ENCODE results near the gene RPUSD3. TPM values are rescaled to one million over a fixed set of nuclear protein-coding genes. Genes with fewer than 3 reads are reported as not detected.

RPUSD3 gene
- total RNA-seq, 6 experiments from 2014 or later, result 35.4 to 42.3 (median 38.2) TPM

GRCh38 chr3:9809239-9809614 is 34.6 kb downstream of the RPUSD3 start:
- peak overlapping the region; percentile 80 for H3K4me3 Mint-ChIP-seq
- no peak for DNase-seq
- H3K36me3 Mint-ChIP-seq (ENCODE audit: low read depth), result peaks cover 22% of the 10 kb centered on the region
- H3K27me3 Mint-ChIP-seq (ENCODE audit: insufficient read depth), result peaks cover 2% of the 10 kb centered on the region
- no peaks in the 10 kb centered on the region for H3K9me3 Mint-ChIP-seq
- H3K27ac Mint-ChIP-seq, result peak overlapping the region; percentile 97
- peaks cover 47% of the 10 kb centered on the region for H3K4me1 Mint-ChIP-seq (ENCODE audit: low read depth)
- TF ChIP-seq, protein P1, sequence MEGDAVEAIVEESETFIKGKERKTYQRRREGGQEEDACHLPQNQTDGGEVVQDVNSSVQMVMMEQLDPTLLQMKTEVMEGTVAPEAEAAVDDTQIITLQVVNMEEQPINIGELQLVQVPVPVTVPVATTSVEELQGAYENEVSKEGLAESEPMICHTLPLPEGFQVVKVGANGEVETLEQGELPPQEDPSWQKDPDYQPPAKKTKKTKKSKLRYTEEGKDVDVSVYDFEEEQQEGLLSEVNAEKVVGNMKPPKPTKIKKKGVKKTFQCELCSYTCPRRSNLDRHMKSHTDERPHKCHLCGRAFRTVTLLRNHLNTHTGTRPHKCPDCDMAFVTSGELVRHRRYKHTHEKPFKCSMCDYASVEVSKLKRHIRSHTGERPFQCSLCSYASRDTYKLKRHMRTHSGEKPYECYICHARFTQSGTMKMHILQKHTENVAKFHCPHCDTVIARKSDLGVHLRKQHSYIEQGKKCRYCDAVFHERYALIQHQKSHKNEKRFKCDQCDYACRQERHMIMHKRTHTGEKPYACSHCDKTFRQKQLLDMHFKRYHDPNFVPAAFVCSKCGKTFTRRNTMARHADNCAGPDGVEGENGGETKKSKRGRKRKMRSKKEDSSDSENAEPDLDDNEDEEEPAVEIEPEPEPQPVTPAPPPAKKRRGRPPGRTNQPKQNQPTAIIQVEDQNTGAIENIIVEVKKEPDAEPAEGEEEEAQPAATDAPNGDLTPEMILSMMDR (IDR thresholded peaks at IDR 0.05), result no peak

DNA sequence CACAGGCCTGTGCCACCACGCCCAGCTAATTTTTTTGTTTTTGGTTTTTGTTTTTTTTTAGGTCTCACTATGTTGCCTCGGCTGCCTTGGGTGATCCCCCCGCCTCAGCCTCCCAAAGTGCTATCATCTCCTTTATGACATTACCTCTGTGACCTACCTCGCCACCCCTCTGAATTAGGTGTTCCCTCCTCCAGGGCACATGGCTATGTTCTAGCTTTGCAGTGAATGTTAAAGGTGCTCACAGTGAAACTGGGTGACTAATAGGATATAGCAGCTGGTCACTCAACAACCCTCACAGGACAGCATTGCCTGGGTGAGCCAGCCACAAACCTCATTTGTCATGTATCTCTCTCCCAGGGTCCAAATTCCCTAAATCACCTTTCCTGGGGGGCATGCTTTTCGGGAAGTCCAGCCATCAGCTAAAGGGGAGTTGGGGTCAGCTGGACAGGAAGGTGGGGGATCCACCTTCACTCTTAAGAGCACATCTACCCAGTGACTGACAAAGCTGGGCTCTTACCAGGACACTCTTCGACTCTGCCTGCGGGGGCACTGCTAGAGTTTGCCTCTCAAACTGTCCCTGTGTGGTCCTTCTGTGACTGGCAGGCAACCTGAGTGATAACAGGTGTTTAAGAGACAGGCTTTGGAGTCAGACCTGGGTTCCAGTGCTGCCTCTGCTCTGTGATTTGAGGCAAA is 35.3 kb downstream of the RPUSD3 start:
- H3K36me3 Mint-ChIP-seq (ENCODE audit: low read depth), result peaks cover 22% of the 10 kb centered on the region
- TF ChIP-seq, protein P1 (IDR thresholded peaks at IDR 0.05), result peak; percentile 66
- H3K4me1 Mint-ChIP-seq (ENCODE audit: low read depth), result peaks cover 49% of the 10 kb centered on the region
- H3K4me3 Mint-ChIP-seq, result no peak overlapping the region
- H3K27ac Mint-ChIP-seq, result peak overlapping the region; percentile 97
- DNase-seq, result peak; percentile 50
- H3K9me3 Mint-ChIP-seq, result no peaks in the 10 kb centered on the region
- H3K27me3 Mint-ChIP-seq (ENCODE audit: insufficient read depth), result peaks cover 2% of the 10 kb centered on the region

- Mint-ChIP-seq H3K27me3 (ENCODE audit: insufficient read depth) (peaks cover 4% of the 10 kb centered on the region), H3K4me3 (no peak overlapping the region), H3K9me3 (no peaks in the 10 kb centered on the region), H3K36me3 (ENCODE audit: low read depth) (peaks cover 22% of the 10 kb centered on the region), H3K27ac (peak overlapping the region; percentile 97), H3K4me1 (ENCODE audit: low read depth) (peaks cover 53% of the 10 kb centered on the region)
- DNase-seq, result no peak
- TF ChIP-seq, protein P1 (IDR thresholded peaks at IDR 0.05), result no peak
These were observed 35.8 kb downstream of the RPUSD3 start for GRCh38 chr3:9807981-9808344.

- no peak for DNase-seq
- peaks cover 22% of the 10 kb centered on the region for H3K36me3 Mint-ChIP-seq (ENCODE audit: low read depth)
- TF ChIP-seq, protein P1 (IDR thresholded peaks at IDR 0.05), result no peak
- peaks cover 53% of the 10 kb centered on the region for H3K4me1 Mint-ChIP-seq (ENCODE audit: low read depth)
- peak overlapping the region; percentile 97 for H3K27ac Mint-ChIP-seq
- no peaks in the 10 kb centered on the region for H3K9me3 Mint-ChIP-seq
- H3K4me3 Mint-ChIP-seq, result no peak overlapping the region
- peaks cover 7% of the 10 kb centered on the region for H3K27me3 Mint-ChIP-seq (ENCODE audit: insufficient read depth)
These were observed 36.9 kb downstream of the RPUSD3 start for GRCh38 chr3:9806688-9807589.

- no peak for DNase-seq
- peaks cover 7% of the 10 kb centered on the region for H3K27me3 Mint-ChIP-seq (ENCODE audit: insufficient read depth)
- TF ChIP-seq, protein P1 (IDR thresholded peaks at IDR 0.05), result no peak
These were observed 37.7 kb downstream of the RPUSD3 start for GRCh38 chr3:9806137-9806536.

More at GRCh38 chr3:9806137-9806536, 37.7 kb downstream of the RPUSD3 start:
- Mint-ChIP-seq H3K4me1 (ENCODE audit: low read depth) (peaks cover 45% of the 10 kb centered on the region), H3K9me3 (no peaks in the 10 kb centered on the region), H3K36me3 (ENCODE audit: low read depth) (peaks cover 14% of the 10 kb centered on the region), H3K27ac (no peak overlapping the region), H3K4me3 (no peak overlapping the region)

All from HFFc6 (cell line).